IPS-11a (cell line): ENCODE results near the gene SETBP1.

Experiments used
- H3K4me3 ChIP-seq: one replicate; pipeline ENCODE4 v1.5.1; 2013; ENCODE audit warnings: low read depth, low read length, control low read depth

Gene SETBP1

GRCh38 chr18:45100321-45101105, 419.8 kb downstream of the SETBP1 start:
- H3K4me3 ChIP-seq, result no peak overlapping the region

GRCh38 chr18:45102126-45102525, 421.4 kb downstream of the SETBP1 start:
- no peak overlapping the region for H3K4me3 ChIP-seq

- H3K4me3 ChIP-seq, result no peak overlapping the region
Measured at GRCh38 chr18:45102863-45103262, 422.2 kb downstream of the SETBP1 start.

GRCh38 chr18:45103319-45104048, 422.8 kb downstream of the SETBP1 start:
- H3K4me3 ChIP-seq, result no peak overlapping the region

- H3K4me3 ChIP-seq, result no peak overlapping the region
Measured at GRCh38 chr18:45104049-45104395, 423.3 kb downstream of the SETBP1 start.

GRCh38 chr18:45106331-45106774, 425.7 kb downstream of the SETBP1 start:
- no peak overlapping the region for H3K4me3 ChIP-seq

- H3K4me3 ChIP-seq, result no peak overlapping the region
Measured at GRCh38 chr18:45107425-45107824, 426.7 kb downstream of the SETBP1 start.

- no peak overlapping the region for H3K4me3 ChIP-seq
Measured at GRCh38 chr18:45108754-45109153, 428.1 kb downstream of the SETBP1 start.

- H3K4me3 ChIP-seq, result no peak overlapping the region
Measured at GRCh38 chr18:45109271-45109670, 428.6 kb downstream of the SETBP1 start.

- no peak overlapping the region for H3K4me3 ChIP-seq
Measured at GRCh38 chr18:45109706-45110105, 429.0 kb downstream of the SETBP1 start.

- H3K4me3 ChIP-seq, result no peak overlapping the region
Measured at GRCh38 chr18:45110577-45111501, 430.2 kb downstream of the SETBP1 start.

GRCh38 chr18:45111502-45111848, 430.8 kb downstream of the SETBP1 start:
- no peak overlapping the region for H3K4me3 ChIP-seq

GRCh38 chr18:45112682-45113081, 432.0 kb downstream of the SETBP1 start:
- H3K4me3 ChIP-seq, result no peak overlapping the region

- no peak overlapping the region for H3K4me3 ChIP-seq
Measured at GRCh38 chr18:45116116-45116515, 435.4 kb downstream of the SETBP1 start.
